ENCODE results near the gene SET. TPM values are rescaled to one million over a fixed set of nuclear protein-coding genes. Genes with fewer than 3 reads are reported as not detected.

The SET gene
- total RNA-seq, 1 donor from 2014 or later, result 891 TPM

DNA sequence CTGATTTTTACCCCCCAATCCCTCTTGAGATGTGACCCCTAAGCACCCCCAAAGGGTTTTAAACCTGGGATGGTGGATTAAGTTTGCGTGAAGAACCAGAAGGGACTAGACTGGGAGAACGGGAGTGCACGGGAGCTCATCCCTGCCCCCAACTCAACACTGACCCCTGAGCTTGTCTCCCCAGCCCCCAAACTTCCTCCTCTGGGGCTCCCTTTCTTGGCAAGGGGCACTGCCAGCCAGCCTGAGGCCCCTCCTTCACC is 5.0 kb upstream of the SET start:
- TF ChIP-seq, protein P1, sequence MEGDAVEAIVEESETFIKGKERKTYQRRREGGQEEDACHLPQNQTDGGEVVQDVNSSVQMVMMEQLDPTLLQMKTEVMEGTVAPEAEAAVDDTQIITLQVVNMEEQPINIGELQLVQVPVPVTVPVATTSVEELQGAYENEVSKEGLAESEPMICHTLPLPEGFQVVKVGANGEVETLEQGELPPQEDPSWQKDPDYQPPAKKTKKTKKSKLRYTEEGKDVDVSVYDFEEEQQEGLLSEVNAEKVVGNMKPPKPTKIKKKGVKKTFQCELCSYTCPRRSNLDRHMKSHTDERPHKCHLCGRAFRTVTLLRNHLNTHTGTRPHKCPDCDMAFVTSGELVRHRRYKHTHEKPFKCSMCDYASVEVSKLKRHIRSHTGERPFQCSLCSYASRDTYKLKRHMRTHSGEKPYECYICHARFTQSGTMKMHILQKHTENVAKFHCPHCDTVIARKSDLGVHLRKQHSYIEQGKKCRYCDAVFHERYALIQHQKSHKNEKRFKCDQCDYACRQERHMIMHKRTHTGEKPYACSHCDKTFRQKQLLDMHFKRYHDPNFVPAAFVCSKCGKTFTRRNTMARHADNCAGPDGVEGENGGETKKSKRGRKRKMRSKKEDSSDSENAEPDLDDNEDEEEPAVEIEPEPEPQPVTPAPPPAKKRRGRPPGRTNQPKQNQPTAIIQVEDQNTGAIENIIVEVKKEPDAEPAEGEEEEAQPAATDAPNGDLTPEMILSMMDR (conservative IDR thresholded peaks at IDR 0.05), result no peak
- no peaks in the 10 kb centered on the region for H3K36me3 Mint-ChIP-seq (ENCODE audit: low read depth)

DNA sequence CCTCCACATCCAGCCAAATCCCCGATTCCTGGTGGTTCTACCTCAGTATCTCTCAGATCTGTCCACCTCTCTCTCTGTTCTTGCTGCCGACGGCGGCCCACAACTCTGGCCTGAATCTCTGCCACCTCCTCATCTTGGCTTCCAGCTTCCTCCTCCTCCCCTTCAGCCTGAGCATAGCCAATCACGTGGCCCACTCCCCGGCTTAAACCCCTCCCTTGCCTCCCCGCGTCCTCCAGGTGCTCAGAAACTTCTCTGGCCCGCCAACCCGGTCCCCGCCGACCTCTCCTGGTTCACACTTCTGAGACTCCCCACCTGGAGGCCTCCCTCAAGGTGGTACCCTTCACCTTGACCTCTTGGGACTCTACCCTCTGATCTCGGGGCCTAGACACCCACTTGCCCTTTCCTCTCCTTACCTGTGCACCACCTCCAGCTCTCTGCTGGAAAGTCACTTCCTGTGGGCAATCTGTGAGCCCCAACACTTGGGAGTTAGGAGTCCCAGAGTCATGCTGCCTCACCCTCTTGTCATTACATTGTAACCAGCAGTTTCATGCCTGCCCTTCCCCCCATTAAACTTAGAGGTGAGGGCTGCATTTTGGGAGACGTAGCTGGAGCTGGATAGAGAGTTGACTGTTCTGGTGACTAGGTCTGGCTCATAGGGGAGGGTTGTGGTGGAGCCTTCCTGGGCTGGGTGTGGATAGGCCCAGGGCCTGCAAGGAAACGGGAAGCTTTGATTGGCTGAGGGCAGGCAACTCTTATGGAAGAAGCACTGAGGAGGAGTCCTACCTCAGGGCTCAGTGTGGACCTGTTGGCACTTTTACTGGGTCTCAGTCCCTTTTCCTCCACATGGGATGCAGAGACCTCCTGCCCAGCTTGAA is 4.5 kb upstream of the SET start:
- H3K4me1 Mint-ChIP-seq, result peaks cover 46% of the 10 kb centered on the region
- peak overlapping the region; percentile 36 for H3K27ac Mint-ChIP-seq (ENCODE audit: unreplicated experiment)
- no peaks in the 10 kb centered on the region for H3K36me3 Mint-ChIP-seq (ENCODE audit: low read depth)

More for the DNA sequence above, 5.0 kb upstream of the SET start:
- Mint-ChIP-seq H3K4me3 (peak overlapping the region; percentile 90), H3K4me1 (peaks cover 46% of the 10 kb centered on the region), H3K27me3 (ENCODE audit: low read depth) (peaks cover 2% of the 10 kb centered on the region), H3K9me3 (no peaks in the 10 kb centered on the region), H3K27ac (ENCODE audit: unreplicated experiment) (peak overlapping the region; percentile 36)
- no peak for DNase-seq (ENCODE audit: low read depth, low spot score)

DNA sequence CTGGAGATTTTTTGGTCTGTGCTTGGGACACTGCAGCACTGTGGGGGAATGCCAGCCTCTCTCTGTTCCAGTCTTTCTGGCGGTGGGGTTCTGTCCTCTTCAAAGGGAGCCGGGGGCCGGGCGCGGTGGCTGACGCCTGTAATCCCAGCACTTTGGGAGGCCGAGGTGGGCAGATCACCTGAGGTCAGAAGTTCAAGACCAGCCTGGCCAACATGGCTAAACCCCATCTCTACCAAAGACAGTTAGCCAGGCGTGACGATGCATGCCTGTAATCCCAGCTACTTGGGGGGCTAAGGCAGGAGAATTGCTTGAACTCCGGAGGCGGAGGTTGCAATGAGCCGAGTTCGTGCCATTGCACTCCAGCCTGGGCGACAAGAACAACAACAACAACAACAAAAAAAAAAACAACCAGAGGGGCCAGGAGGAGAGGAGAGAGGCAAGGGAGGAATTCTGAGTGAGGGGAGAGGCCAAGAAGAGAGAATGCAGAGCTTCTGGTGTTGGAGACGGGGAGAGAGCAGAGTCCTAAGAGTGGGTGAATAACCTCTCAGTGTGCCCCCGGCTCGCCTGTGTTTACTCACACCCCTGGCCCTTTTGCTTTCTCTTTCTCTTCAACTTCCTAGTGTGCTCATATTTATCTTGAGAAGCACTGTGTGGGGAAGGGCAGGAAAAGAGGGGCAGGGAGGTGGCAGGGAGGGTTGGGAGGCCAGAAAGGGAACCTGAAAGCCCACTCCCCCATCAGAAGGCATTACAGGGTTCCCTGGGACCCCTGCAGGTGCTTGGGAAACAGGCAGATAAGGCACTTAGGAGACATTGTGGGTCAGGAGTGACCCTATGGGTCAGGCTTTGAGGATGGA is 3.2 kb upstream of the SET start:
- Mint-ChIP-seq H3K9me3 (no peaks in the 10 kb centered on the region), H3K27ac (ENCODE audit: unreplicated experiment) (no peak overlapping the region), H3K4me3 (peak overlapping the region; percentile 90), H3K27me3 (ENCODE audit: low read depth) (peaks cover 5% of the 10 kb centered on the region), H3K36me3 (ENCODE audit: low read depth) (peaks cover 4% of the 10 kb centered on the region), H3K4me1 (peaks cover 50% of the 10 kb centered on the region)
- no peak for DNase-seq (ENCODE audit: low read depth, low spot score)
- TF ChIP-seq, protein P1 (conservative IDR thresholded peaks at IDR 0.05), result no peak

More for the DNA sequence above, 4.5 kb upstream of the SET start:
- Mint-ChIP-seq H3K4me3 (peak overlapping the region; percentile 90), H3K9me3 (no peaks in the 10 kb centered on the region), H3K27me3 (ENCODE audit: low read depth) (peaks cover 2% of the 10 kb centered on the region)
- TF ChIP-seq, protein P1 (conservative IDR thresholded peaks at IDR 0.05), result no peak
- no peak for DNase-seq (ENCODE audit: low read depth, low spot score)

DNA sequence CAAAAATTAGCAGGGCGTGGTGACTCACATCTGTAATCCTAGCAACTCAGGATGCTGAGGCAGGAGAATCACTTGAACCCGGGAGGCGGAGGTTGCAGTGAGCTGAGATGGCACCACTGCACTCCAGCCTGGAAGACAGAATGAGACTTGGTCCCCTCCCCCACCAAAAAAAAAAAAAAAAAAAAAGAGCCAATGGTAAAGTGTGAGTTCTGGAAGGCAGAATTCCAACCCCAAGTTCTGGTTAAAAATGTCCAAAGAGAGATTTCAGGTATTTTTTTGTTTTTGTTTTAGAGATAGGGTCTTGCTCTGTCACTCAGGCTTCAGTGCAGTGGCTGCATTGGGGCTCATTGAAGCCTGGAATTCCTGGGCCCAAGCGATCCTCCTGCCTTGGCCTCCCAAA is 1.6 kb upstream of the SET start:
- peaks cover 63% of the 10 kb centered on the region for H3K4me1 Mint-ChIP-seq
- H3K27ac Mint-ChIP-seq (ENCODE audit: unreplicated experiment), result no peak overlapping the region
- peak overlapping the region; percentile 90 for H3K4me3 Mint-ChIP-seq

DNA sequence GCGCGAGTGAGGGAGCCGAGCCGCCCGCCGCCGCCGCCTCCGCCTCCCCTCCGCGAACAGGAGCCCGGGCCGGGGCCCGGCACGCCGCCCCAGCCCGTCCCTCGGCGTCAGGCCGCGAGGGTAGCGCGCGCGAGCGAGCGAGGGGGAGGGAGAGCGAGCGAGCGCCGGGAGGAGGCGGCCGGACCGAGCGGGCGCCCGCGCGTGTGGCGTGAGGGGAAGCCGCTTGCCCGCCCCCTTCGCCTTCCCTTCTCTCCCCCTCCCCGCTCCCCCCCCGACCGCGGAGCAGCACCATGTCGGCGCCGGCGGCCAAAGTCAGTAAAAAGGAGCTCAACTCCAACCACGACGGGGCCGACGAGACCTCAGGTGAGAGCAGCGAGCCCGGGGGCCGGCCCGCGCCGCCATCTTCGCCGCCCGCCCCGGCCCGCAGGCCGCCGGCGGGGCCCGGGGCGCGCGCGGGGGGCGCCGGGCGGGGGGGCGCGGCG is 312 bp downstream of the SET start:
- DNase-seq (ENCODE audit: low read depth, low spot score), result peak; percentile 40
- peaks cover 58% of the 10 kb centered on the region for H3K4me1 Mint-ChIP-seq
- no peak overlapping the region for H3K4me3 Mint-ChIP-seq

More for the DNA sequence above, 1.6 kb upstream of the SET start:
- H3K9me3 Mint-ChIP-seq, result no peaks in the 10 kb centered on the region
- TF ChIP-seq, protein P1 (conservative IDR thresholded peaks at IDR 0.05), result no peak
- DNase-seq (ENCODE audit: low read depth, low spot score), result no peak
- peaks cover 5% of the 10 kb centered on the region for H3K27me3 Mint-ChIP-seq (ENCODE audit: low read depth)
- H3K36me3 Mint-ChIP-seq (ENCODE audit: low read depth), result peaks cover 15% of the 10 kb centered on the region

More for the DNA sequence above, 312 bp downstream of the SET start:
- TF ChIP-seq, protein P1 (conservative IDR thresholded peaks at IDR 0.05), result no peak
- Mint-ChIP-seq H3K9me3 (no peaks in the 10 kb centered on the region), H3K27ac (ENCODE audit: unreplicated experiment) (no peak overlapping the region), H3K27me3 (ENCODE audit: low read depth) (peaks cover 5% of the 10 kb centered on the region), H3K36me3 (ENCODE audit: low read depth) (peaks cover 23% of the 10 kb centered on the region)
